AG04449 (cell line): ENCODE measurements around the gene GOLIM4.

Source experiments
- CTCF ChIA-PET: fragments of 350-600 bp; formaldehyde crosslinking; extraction: SDS; loops from one replicate; lab custom pipeline; 2021; ENCODE audit warnings: antibody characterized with exemption; lab: Yijun Ruan, JAX
- POLR2A ChIA-PET: fragments of 400-600, 350-600 bp; formaldehyde crosslinking; extraction: SDS; loops from one replicate; lab custom pipeline; 2020; ENCODE audit warnings: antibody characterized with exemption, inconsistent platforms; lab: Yijun Ruan, JAX
- DNase-seq: peaks from one replicate; pipeline ENCODE4 v3.0.0-alpha.2; 2010; ENCODE audit warnings: low read depth, low spot score
- H3K4me3 ChIP-seq: 2 replicates; pipeline ENCODE4 v1.5.1; 2011; ENCODE audit warnings: low read depth, mild to moderate bottlenecking, control low read depth, low read length
- CTCF ChIP-seq: IDR thresholded peaks from one replicate; pipeline ENCODE4 v1.5.1; 2011; ENCODE audit warnings: mild to moderate bottlenecking, moderate library complexity, low read length, control low read depth, inconsistent platforms; ENCODE audit not compliant: insufficient read depth; ENCODE audit errors: missing control alignments

Gene GOLIM4

DNA sequence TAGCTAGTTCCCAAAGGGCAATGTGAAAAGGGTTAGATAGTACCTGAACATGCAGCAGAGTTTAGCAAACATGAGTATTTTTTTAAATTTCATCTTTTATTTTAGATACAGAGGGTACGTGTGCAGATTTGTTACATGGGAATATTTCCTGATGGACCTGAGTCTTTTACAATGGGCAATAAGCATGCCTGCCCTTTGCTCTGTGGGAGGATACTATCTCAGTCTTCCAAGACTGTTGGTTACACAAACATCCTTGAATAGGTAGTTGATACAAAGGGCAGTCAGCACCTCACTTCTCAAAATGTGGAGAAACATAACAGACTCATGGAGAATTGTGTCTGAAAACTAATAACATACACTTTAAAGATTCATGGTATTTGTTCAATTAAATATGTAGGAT lies 103.3 kb downstream of the GOLIM4 start:
- POLR2A ChIA-PET = no interaction called here
- no peak for TF ChIP-seq CTCF
- H3K4me3 ChIP-seq = no peak overlapping the region
- no peak for DNase-seq
- CTCF ChIA-PET = no interaction called here

DNA sequence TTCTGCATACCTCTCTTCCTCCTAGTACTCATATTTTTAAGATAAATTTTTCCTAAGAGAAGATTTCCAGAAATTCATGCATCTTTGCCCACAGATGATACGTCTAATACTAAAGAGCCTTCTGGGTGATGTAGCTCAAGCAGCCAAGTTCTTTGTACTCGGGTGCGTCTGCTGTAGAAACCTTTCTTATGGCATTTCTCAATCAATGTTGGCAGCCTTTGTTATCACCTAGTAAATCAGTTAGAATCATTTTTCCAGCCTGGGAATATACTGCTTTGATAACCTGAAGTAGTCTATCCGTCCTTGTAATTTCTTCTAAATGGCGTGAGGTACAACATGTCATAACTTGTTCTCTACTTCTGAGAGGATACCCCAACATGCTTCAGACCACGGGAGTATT lies 104.5 kb downstream of the GOLIM4 start:
- ChIA-PET POLR2A (no interaction called here), CTCF (no interaction called here)
- TF ChIP-seq CTCF = no peak
- no peak overlapping the region for H3K4me3 ChIP-seq
- DNase-seq = no peak

GRCh38 chr3:167989999-167990398 lies 105.7 kb downstream of the GOLIM4 start:
- POLR2A ChIA-PET = no interaction called here
- CTCF ChIA-PET = no interaction called here
- TF ChIP-seq CTCF = no peak
- DNase-seq = no peak
- H3K4me3 ChIP-seq = no peak overlapping the region

DNA sequence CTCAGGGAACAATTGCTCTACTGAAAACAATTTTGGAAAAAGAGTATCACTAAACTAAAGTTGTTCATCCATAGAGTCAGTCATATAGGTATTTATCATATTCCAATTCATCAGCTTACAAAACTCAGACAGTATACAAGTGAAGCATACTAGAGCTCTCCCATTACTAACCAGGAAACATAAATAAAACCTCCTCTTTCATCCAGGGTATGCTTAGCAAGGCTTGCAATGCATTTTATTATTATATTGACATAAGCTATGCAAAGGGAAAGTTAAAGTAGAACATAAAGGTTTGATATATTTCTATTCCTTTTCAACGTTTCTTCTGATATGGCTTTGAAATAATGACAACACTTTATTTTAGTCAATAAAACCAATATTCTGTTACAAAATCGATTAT lies 106.7 kb downstream of the GOLIM4 start:
- ChIA-PET POLR2A (no interaction called here), CTCF (no interaction called here)
- DNase-seq = no peak
- no peak for TF ChIP-seq CTCF
- H3K4me3 ChIP-seq = no peak overlapping the region

DNA sequence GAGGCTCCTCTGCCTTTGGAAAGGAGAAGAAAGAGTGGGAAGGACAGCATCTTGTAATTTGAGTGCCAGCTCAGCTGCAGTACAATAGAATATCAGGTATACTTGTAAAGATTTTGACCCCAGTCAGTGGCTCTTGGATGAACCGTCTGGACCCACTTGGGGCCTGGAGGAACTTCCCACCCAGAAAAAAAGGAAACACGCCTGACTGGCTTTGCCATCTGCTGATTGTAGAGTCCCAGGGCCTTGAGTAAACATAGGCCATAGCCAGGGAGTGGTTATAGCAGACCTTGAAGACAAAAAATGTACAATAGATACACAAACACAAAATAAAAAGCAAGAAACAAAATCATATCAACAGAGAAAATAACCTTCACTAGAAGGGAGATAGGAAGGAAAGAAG lies 112.1 kb downstream of the GOLIM4 start:
- ChIA-PET CTCF (no interaction called here), POLR2A (no interaction called here)
- no peak for TF ChIP-seq CTCF
- no peak for DNase-seq
- H3K4me3 ChIP-seq = no peak overlapping the region

DNA sequence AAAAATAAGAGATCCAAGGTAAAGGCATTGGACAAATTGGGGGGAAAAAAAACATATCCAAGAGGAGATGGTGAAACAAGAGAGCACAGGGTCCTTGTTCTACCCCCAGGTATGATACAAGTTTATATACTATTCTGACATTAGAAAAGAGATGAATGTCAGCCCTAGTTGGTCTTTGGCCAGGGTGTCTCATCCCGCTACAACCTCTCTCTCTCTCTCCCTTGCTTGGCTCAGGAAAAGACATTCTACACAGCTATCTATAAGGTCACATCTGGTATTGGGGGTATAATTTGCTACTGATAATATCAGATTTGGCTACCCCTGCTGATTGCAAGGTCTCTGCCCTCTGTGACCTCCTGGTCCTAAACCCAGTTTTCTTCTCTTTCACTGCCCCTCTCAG lies 117.2 kb downstream of the GOLIM4 start:
- no peak overlapping the region for H3K4me3 ChIP-seq
- DNase-seq = no peak
- TF ChIP-seq CTCF = no peak
- ChIA-PET POLR2A (no interaction called here), CTCF (no interaction called here)
